ENCODE measurements around the gene TAMALIN.

Gene TAMALIN

DNA sequence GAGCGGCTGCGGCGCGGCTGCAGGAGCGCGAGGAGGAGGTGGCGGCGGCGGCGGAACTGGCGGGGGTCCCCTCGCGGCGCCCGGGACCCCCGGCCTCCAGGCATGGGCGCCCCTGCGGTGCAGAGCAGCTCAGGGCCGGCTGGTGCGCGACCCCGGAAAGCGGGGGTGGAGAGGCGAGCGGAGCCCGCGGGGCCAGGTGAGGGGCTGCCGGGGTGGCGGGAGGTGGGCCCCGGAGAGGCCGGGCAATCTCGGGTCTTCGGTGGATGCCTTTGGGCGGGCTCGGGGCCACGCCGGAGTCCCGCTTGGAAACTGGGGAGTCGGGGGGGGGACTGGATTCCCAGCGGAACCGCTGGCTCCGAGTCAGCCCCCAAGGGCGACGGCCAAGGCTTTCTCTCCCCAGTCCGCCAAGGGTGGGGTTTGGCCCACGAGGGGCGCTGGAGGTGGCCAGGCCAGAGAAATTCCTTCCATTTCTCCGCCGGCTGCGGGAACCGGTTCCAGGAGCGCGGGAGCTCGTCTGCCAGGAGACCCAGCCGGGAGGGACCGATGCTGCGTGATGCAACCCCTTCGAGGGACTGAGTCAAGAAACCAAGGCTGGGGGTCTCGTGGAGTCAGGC lies 30.6 kb downstream of the TAMALIN start:
- no peak for DNase-seq

DNA sequence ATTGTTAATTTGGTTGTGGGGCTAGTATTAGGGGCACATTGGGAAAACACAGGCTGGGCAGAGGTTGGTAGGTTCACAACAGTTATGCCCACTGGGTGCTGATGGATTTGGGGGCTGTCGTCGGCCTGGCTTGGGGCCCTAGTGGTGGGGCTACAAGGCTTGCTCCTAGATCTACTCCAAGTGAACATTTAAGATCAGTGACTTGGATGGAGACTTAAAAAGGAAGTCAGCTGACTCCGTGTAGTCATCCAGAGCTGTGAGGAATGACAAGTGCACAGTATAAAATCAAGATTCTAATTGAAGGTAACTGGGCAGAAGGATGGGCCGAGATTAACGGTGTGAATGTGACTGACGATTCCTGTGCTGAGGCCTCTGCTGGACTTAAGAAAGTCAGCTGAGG lies 31.7 kb downstream of the TAMALIN start:
- DNase-seq, result no peak

DNA sequence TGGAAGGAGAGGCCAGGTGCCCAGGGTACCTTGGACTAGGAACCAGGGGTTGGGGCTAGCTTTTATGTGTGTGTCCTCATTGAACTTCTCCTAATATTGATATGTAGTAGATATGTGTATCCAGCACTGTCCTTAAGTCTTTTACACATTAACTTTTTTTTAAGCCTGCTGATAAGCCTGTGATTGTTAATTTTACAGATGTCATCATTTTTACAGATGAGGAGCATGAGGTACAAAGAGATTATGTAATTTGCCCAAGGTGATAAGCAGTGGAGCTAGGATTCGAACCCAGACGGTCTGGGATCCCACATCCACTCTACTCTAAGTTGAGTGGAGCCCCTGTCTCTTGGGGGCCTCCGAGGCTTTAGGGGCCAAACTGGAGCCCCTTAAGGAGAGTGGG lies 34.3 kb downstream of the TAMALIN start:
- DNase-seq, result no peak

DNA sequence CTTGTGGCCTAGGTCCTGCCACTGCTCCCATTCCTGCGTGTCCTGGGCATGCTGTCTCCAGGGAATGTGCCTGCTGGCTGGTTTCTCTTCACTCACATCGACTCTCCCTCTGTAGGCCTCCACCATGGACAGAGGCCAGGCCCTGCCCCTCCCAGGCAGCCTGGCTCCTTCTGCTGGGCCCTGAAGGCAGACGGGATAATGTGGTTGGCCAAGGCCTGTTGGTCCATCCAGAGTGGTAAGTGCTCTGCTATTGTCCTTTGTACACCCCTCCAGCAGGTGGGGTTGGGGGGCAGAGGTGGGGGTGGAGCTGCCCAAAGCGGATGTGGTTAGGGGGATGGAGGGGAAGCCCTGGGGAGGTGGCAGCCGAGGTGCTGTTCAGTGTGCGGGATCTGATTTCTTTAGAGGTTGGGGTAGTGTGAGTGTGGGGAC lies 35.0 kb downstream of the TAMALIN start:
- peak in 1 of 2 experiments; percentile 42 for DNase-seq

DNA sequence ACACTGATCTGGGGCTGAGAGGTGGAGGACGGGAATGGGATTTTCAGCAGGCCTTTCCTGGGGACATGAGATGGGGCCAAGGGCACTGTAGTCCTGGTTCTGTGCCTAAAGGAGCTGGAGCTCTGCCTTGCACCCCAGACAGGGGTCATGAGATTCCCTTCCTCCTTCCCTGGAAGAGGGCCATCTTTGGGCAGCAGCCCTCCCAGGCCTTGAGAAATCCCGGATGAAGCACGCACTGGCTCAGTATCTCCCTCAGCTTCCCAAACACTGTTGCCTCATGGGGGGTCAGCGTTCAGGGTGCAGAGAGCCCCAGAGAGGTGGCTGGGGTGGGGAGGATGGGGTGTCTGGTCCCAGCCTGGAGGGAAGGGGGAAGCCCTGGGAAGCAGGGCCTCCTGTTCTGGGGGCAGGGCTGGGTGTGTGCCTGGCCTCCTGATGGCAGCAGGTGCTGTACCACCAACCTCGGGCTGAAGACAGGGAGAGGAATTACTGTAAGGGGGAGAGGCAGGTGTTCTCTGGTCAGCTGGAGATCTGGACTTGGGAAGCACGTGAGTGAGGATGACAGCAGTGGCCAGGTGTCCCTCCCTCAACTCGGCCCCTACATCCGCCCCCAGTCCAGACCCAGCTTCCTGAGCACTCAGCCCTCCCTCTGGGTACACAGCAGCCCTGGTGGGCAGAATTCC lies 36.1 kb downstream of the TAMALIN start:
- no peak for DNase-seq

DNA sequence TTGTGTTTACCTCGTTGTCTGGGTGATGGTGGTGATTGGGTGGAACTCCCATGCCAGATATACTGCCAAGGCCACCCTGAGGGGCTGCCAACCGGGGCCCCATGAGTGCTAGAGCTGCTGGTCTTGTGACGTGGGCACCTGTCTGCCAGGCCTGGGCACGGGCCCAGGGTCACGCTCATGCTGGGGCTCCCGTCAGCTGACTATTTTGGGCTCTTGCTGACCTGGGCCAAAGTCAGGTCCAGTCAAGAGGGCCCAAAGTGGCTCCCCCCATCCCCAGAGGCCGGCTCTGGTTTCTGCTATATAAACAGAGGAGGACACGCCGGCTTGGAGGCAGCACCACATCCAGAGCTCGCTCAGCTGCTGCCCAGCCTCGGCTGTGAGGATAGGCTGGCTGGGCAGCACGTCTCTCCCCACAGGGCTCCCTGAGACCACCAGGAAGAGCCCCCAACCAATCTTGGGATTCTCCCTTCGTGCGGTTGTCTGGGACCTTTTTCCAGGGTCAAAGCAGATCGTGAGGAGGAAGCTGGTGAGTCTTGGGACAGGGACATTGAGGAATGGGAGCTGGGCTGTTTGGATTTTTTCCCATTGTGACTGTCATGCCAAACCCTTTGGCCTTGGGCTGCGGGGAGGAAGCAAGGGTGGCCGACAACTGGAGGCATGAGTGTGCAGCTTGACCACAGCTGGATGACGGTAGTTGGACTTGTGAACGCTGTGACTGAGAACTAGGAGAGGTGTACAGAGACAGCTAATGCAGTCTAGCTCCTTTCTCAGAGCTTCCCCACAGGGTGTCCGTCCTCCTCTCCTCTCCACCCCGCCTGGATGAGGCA lies 36.9 kb downstream of the TAMALIN start:
- no peak for DNase-seq

DNA sequence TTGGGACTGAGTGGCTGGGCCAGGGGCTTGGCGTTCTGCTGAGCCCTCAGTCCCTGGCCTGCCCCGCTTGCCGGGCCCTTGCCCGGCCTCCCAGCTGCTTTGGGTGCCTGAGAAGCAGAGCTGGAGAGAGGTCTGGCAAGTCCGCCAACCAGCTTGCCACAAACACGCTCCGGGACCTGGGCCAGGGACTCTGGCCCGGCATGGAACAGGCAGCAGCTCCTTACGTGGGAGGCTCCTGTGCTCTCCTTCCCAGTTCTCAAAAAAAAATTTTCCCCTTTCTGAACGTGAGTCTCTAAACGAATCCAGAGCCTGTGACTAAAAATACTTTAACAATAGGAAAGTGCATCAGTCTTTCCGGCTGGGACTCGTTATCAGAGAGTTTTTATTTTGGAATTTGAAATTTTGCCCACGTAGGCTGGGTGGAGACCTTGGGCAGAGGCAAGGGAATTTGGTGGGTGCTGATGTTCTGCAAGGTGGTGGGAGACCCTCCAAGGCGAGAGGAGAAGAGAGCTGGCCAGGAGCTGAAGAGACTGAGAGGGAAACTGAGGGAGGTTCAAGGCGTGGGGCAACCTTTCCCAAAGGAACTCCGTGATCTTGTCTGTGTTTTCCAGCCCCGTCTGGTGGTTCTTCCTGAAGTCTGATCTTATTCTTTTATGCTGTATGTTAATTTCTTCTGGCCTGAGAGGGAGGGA lies 37.7 kb downstream of the TAMALIN start:
- DNase-seq, result peak; percentile 58 to 84

DNA sequence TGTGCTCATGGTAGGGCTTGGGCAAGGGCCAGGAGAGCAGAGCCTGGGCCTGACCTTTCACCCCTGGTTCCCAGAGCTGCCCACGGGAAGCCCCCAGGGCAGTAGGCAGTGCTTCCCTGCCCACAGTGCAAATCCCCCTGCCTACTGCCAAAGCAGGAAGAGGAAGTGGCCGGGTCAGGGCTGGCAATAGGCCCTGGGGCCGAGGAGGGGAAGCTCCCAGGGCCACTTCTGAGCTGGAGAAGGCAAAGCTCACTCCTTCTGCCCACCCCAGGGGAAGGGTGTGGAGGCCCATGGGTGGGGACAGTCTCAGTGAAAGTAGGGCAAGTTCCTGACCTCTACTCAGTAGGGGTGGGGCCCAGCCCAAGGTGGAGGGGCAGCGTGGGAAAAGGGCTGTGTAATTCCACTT lies 39.1 kb downstream of the TAMALIN start:
- no peak for DNase-seq

DNA sequence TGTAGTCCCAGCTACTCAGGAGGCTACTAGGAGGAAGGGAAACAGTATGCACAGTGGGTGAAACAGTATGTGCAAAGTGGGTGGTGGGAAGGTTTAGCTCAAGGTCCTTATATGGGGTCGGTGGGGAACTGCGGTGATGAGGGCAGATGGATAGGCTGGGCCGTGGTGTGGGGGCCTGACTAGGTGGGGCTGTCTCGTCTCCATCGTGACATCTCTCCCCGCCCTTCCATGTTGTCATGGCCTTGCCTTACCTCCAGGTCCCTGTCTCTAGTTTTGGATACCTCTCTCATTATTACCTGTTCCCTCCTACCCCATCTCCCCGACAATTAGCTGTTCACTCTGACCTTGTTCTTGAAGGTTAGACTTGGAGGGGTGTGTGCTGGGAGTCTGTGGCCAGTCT lies 40.1 kb downstream of the TAMALIN start:
- no peak for DNase-seq

DNA sequence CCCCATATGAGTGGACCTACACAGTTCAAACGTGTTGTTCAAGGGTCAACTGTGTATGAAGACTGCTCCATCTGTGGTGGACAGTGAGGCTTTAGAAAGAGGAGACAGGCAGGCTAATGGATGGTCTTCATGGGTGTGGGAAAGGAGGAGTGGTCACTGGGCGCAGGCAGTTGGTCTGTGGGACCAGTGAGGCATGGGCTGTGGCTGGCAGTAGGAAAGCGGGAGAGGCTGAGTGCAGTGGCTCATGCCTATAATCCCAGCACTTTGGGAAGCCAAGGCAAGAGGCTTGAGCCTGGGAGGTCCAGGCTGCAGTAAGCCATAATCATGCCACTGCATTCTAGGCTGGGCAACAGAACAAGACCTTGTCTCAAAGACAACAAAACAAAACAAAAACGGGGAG lies 42.5 kb downstream of the TAMALIN start:
- no peak for DNase-seq

DNA sequence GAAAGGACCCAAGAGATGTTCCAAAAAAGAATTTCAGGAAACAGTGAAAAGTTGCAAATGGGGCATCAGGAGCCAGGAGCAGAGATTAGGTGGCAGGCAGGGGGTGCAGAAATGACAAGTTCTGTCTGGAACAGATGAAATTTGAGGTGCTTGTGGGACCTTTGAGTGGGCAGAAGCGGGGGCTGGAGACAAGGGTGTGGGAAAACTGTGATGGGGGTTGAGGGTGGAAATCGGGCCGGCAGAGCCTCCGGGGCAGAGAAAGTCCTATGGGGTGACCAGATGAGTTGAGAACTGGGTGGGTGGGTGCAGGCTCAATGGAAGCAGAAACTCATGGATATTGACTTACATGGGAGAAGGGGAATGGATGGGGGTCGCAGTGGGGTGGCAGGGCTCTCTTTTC lies 42.9 kb downstream of the TAMALIN start:
- no peak for DNase-seq

DNA sequence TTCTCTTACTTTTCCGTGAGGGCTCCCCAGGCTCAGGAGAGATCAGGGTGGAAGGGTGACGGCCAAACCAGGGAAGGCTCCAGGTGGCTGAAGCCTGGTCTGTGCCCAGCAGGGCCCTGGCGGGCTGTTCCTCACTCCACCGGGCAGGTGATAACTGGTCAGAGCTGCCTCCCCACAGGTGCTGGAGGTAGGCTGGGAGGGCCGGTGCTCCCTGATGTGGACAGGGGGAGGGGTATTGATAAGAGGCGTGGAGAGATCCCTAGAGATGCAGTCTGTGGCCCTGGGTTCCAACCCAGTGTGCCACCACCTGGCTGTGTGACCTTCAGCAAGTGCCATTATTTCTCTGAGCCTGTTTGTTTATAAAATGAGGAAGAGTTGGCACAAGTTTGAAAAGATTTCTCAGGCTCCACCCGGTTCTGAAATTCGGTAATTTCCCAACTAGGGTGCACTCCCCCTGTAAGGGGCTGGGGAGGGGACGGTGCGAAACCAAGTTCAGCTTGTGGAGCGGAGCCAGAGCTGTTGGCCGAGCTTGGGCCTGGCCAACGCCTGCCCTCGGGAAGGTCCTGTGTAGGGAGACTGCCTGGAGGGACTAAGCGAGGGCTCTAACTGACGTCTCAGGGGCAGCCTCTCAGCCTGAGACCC lies 43.5 kb downstream of the TAMALIN start:
- DNase-seq, result no peak

DNA sequence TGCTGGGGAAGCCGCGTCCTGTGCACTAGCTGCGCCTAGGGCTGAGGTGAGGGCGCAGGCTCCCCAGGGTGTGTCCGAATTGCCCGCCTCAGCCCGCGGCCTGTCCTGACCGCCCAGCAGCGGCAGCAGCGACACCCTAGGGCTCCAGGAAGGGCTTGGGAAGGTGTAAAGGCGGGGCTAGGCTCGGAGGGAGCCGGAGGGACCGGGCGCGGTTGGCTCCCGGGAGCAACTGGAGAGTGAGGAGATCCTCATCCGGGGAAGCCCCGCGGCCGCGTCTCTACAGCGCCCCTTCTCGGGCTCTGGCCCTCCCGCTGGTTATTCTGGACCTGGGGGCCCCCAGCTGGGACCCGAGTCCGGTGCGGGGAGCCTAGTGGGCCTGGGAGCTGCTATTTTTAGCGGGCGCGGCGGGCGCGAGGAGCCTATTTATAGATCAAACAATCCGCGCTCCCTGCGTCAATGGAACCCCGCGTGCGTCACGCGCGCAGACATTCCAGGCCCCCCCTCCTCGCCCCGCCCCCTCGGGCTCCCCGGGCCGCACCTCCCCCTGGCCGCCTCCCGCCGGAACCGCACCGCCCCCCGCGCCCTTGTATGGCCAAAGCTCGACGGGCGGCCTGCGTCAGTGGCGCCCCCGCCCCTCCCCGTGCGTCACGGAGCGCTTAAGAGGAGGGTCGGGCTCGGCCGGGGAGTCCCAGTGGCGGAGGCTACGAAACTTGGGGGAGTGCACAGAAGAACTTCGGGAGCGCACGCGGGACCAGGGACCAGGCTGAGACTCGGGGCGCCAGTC lies 44.2 kb downstream of the TAMALIN start, which contains the start of gene NR4A1:
Gene NR4A1, plus strand, starts transcription at position 685 of the 784 bp plus-strand sequence. CDS start 2,887 bp downstream, outside the sequence.
- peak; percentile 74 to 89 for DNase-seq

DNA sequence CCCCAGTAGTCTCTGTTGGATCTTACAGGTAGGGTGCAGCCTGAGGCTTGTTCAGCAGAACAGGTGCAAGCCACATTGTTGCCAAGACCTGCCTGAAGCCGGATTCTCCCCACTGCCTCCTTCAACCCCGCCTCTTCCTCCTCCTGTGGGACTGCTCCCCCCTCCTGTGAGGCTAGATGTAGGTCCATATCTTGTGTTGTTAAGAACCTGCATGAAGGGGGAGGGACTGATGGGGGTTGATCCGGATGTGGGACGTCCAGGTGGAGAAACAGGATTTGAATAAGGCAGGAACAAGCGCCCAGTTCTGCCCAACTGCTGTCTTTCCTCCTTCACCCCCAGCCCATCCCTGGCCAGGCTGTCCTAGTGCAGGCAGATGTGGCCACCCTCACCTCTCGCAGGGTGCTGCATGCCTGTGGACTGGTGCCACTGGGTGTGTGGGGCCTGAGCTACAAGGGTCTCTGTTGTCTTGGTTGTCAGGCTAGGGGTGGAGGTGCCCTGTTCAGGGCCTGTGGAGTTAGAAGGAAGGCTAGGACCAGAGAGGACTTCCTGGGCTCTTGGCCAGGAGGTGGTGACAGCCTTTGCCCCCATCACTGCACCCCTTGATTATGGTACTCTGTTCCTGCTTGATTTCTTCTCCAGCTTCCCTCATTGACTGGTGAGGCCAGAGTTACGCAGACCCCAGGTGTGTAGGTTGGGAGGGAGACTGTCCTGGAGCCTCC lies 45.9 kb downstream of the TAMALIN start:
- DNase-seq, result no peak

DNA sequence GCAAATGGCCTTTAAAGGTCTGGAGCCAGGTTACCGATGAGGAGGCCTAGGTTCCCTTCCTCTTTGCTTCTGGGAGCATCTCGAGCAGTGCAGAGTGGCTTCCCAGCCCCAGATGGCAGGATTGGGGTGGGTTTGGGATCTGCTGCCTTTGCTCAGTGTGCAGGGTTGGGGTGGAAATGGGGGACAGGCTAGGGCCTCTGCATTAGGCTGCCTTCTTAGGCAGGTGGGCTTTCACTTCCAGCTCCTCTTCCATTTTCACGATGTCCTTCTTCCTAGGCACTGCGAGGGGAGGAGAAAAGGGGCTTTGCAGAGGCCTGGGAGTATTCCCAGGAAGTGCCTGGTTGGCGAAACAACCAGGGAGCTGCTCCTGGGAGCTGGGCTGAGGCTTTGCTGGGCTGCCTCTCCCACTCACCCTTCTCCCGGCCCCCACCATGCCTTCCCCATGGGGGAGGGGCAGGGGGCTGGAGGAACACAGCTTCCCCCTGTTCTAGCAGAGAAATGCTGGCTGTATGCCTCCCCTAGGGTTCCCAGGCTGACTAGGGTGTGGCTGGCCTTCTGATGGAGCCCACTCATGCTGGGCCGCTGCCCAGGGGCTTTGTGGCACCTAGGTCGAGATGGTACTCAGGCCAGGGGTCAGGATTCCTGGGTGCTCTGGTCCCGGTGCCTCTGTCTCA lies 46.9 kb downstream of the TAMALIN start:
- no peak for DNase-seq

DNA sequence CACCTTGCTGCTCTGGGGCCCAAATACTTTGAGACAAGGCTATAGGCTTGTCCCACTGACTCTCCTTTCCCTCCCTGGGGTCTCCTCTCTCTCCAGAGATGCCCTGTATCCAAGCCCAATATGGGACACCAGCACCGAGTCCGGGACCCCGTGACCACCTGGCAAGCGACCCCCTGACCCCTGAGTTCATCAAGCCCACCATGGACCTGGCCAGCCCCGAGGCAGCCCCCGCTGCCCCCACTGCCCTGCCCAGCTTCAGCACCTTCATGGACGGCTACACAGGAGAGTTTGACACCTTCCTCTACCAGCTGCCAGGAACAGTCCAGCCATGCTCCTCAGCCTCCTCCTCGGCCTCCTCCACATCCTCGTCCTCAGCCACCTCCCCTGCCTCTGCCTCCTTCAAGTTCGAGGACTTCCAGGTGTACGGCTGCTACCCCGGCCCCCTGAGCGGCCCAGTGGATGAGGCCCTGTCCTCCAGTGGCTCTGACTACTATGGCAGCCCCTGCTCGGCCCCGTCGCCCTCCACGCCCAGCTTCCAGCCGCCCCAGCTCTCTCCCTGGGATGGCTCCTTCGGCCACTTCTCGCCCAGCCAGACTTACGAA lies 47.6 kb downstream of the TAMALIN start:
- DNase-seq, result no peak

DNA sequence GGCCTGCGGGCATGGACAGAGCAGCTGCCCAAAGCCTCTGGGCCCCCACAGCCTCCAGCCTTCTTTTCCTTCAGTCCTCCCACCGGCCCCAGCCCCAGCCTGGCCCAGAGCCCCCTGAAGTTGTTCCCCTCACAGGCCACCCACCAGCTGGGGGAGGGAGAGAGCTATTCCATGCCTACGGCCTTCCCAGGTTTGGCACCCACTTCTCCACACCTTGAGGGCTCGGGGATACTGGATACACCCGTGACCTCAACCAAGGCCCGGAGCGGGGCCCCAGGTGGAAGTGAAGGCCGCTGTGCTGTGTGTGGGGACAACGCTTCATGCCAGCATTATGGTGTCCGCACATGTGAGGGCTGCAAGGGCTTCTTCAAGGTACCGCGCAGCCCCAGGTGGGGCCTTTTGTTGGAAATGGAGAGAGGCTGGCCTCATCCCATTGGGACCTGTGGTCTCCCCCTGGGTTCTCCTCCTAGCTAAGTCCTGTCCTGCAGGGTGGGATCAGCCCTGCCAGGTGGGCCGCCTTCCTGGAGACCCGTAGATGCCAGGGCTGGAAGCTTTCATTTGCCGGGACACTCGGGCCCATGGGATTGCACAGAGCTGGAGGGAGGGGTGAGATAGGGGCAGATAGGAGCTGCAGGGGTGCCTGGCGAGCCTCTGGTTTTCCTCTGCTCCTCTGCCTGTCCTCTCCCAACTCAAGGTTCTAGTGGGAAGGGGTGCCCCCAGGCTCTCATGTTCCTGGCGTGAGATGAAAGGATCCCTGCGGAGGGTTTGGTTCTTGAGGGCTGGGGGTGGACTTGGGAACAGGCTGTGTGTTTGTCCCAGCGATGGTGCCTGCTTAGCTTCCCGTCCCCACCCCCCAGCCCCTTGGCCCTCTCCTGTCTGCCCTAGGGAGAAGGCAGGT lies 48.3 kb downstream of the TAMALIN start:
- no peak for DNase-seq

DNA sequence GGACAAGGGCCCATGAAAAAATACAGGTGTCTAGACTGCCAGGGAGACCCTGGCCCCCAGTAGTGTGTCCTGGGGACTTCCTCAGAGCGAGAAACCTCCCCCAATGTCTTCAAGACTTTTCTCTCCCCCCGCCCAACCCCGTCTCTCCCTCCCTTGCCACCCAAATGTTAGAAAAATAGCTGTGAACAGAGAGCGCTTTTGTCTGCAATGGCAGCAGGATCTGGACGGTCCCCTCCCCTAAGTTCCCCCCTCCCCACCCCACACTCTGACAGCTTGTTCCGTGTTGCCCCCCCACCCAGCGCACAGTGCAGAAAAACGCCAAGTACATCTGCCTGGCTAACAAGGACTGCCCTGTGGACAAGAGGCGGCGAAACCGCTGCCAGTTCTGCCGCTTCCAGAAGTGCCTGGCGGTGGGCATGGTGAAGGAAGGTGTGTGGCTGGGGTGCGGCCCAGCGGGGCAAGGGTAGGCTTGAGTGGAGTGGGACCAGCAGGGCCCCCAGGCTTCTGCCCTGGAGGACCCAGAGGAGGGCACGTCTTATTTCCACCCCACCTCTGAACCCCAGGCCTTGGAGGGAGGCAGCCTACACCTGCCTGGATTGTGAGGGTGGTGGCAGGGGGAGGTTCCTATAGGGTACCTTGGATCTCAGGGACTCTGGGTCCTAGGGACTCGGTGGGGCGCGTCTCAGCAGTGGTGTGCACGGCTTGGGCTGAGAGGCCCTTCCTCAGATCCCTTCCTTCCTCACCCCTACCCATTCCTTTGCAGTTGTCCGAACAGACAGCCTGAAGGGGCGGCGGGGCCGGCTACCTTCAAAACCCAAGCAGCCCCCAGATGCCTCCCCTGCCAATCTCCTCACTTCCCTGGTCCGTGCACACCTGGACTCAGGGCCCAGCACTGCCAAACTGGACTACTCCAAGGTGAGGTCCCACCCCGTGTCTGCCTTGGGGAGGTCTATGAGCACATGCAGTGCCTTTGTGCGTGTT lies 49.3 kb downstream of the TAMALIN start:
- DNase-seq, result no peak

All from NCI-H446 (cell line).